Activated CD8-positive, alpha-beta T cell treated with anti-CD3 and anti-CD28 coated beads for 36 hours (primary cell): Measurements from ENCODE around the gene GHRHR. TPM values are rescaled to one million over a fixed set of nuclear protein-coding genes. Genes with fewer than 3 reads are reported as not detected.
A peak's percentile ranks its signal among the peaks of the same experiment; 100 is the strongest.

Experiments used
- ATAC-seq: fragments of 200-7000 bp; cut with Tn5 transposase; one replicate; pipeline ENCODE4 v1.10.0; 2021; ENCODE audit warnings: mild to moderate bottlenecking, moderate library complexity
- CTCF ChIA-PET: fragments of 350-600 bp; sonication (Branson Sonifier 250); formaldehyde crosslinking; loops from one replicate; lab custom pipeline; 2021; ENCODE audit warnings: antibody characterized with exemption; lab: Charles Lee
- POLR2A ChIA-PET: fragments of 350-600 bp; sonication (Branson Sonifier 250); formaldehyde crosslinking; loops from one replicate; lab custom pipeline; 2021; ENCODE audit warnings: antibody characterized with exemption; lab: Charles Lee
- DNase-seq: peaks from one replicate; pipeline ENCODE4 v3.0.0-alpha.2; 2020
- H3K27ac Mint-ChIP-seq: one replicate; pipeline ENCODE4 v1.8.0; 2021; ENCODE audit warnings: mild to moderate bottlenecking, mixed read lengths
- H3K27me3 Mint-ChIP-seq: one replicate; pipeline ENCODE4 v1.8.0; 2021; ENCODE audit warnings: mixed read lengths
- H3K36me3 Mint-ChIP-seq: one replicate; pipeline ENCODE4 v1.8.0; 2021; ENCODE audit warnings: low read depth, mixed read lengths
- H3K4me1 Mint-ChIP-seq: one replicate; pipeline ENCODE4 v1.8.0; 2021; ENCODE audit warnings: low read depth, mixed read lengths
- H3K4me3 Mint-ChIP-seq: one replicate; pipeline ENCODE4 v1.8.0; 2021; ENCODE audit warnings: mild to moderate bottlenecking, moderate library complexity, mixed read lengths
- H3K9me3 Mint-ChIP-seq: one replicate; pipeline ENCODE4 v1.8.0; 2021; ENCODE audit warnings: mixed read lengths
- CTCF ChIP-seq: fragments of 200-600 bp; IDR thresholded peaks from one replicate; pipeline ENCODE4 v1.8.0; 2022; ENCODE audit warnings: antibody characterized with exemption, mild to moderate bottlenecking
- intact Hi-C: fragments of 100-400 bp; cut with micrococcal nuclease; formaldehyde crosslinking; loops from one replicate; pipeline ENCODE4 v1.10.0; 2022
- total RNA-seq, 2 experiments: library from RNA; stranded (reverse); gene quantifications; one replicate each; pipeline ENCODE4 v1.2.3, GENCODE V29; 2021

Gene GHRHR
- total RNA-seq: not detected

- Mint-ChIP-seq H3K27me3 (peaks cover 8% of the 10 kb centered on the region), H3K4me3 (no peak within 1 kb of the TSS), H3K9me3 (no peaks in the 10 kb centered on the region), H3K27ac (no peak within 1 kb of the TSS), H3K36me3 (no peaks in the 10 kb centered on the region), H3K4me1 (no peaks in the 10 kb centered on the region)
- DNase-seq (no peak), ATAC-seq (no peak)
- ChIA-PET POLR2A (interaction anchor here (0.6 kb wide), 1 partner anchor 257 kb away, joined by 3 read pairs; no protein-coding TSS in a partner anchor), CTCF (interaction anchor here (0.9 to 1.2 kb wide), 2 partner anchors 25 to 159 kb away, joined by 3 read pairs; no protein-coding TSS in a partner anchor)
- intact Hi-C loops: no loop called here
- TF ChIP-seq CTCF: no peak
Observed at GRCh38 chr7:30963842-30964241, at the start of gene GHRHR. GHRHR (plus strand) TSS chr7:30963953; CDS start chr7:30964069, 116 bp downstream.

GRCh38 chr7:30914596-30914995, 49.2 kb upstream of the GHRHR start:
- intact Hi-C loops: no loop called here
- CTCF ChIA-PET: interaction anchor here (1.7 kb wide), 1 partner anchor 24 kb away, joined by 7 read pairs; no protein-coding TSS in a partner anchor
- POLR2A ChIA-PET: no interaction called here
- peak; percentile 56 for ATAC-seq
- no peak overlapping the region for H3K4me3 Mint-ChIP-seq
- no peaks in the 10 kb centered on the region for H3K4me1 Mint-ChIP-seq
- no peak for TF ChIP-seq CTCF
- no peak for DNase-seq
- no peak overlapping the region for H3K27ac Mint-ChIP-seq
- H3K27me3 Mint-ChIP-seq: no peaks in the 10 kb centered on the region
- H3K9me3 Mint-ChIP-seq: no peaks in the 10 kb centered on the region
- H3K36me3 Mint-ChIP-seq: no peaks in the 10 kb centered on the region

GRCh38 chr7:30915005-30915601, 48.6 kb upstream of the GHRHR start:
- Mint-ChIP-seq H3K36me3 (no peaks in the 10 kb centered on the region), H3K27ac (no peak overlapping the region), H3K9me3 (no peaks in the 10 kb centered on the region), H3K4me3 (no peak overlapping the region), H3K27me3 (no peaks in the 10 kb centered on the region), H3K4me1 (no peaks in the 10 kb centered on the region)
- POLR2A ChIA-PET: no interaction called here
- intact Hi-C loops: no loop called here
- ATAC-seq (no peak), DNase-seq (no peak)
- CTCF ChIA-PET: no interaction called here
- TF ChIP-seq CTCF: no peak

- TF ChIP-seq CTCF: no peak
- intact Hi-C loops: no loop called here
- Mint-ChIP-seq H3K27me3 (no peaks in the 10 kb centered on the region), H3K27ac (no peak overlapping the region), H3K4me1 (no peaks in the 10 kb centered on the region), H3K9me3 (no peaks in the 10 kb centered on the region), H3K36me3 (no peaks in the 10 kb centered on the region), H3K4me3 (no peak overlapping the region)
- CTCF ChIA-PET: interaction anchor here (1.1 kb wide), 1 partner anchor 68 kb away, joined by 3 read pairs; no protein-coding TSS in a partner anchor
- no peak for ATAC-seq
- no peak for DNase-seq
- POLR2A ChIA-PET: interaction anchor here (0.5 kb wide), 1 partner anchor 161 kb away, joined by 3 read pairs; no protein-coding TSS in a partner anchor
Observed at GRCh38 chr7:30915751-30916150, 48.0 kb upstream of the GHRHR start.

- intact Hi-C loops: no loop called here
- H3K36me3 Mint-ChIP-seq: no peaks in the 10 kb centered on the region
Observed at GRCh38 chr7:30916255-30916654, 47.5 kb upstream of the GHRHR start.

More at GRCh38 chr7:30916255-30916654, 47.5 kb upstream of the GHRHR start:
- no peak for TF ChIP-seq CTCF
- ATAC-seq (no peak), DNase-seq (no peak)
- ChIA-PET POLR2A (interaction anchor here (0.5 kb wide), 1 partner anchor 161 kb away, joined by 3 read pairs; no protein-coding TSS in a partner anchor), CTCF (interaction anchor here (1.1 kb wide), 1 partner anchor 68 kb away, joined by 3 read pairs; no protein-coding TSS in a partner anchor)
- H3K9me3 Mint-ChIP-seq: no peaks in the 10 kb centered on the region
- H3K4me3 Mint-ChIP-seq: no peak overlapping the region
- H3K27me3 Mint-ChIP-seq: no peaks in the 10 kb centered on the region
- H3K4me1 Mint-ChIP-seq: no peaks in the 10 kb centered on the region
- H3K27ac Mint-ChIP-seq: no peak overlapping the region
